ENCODE results near the gene FADS3. TPM values are rescaled to one million over a fixed set of nuclear protein-coding genes. Genes with fewer than 3 reads are reported as not detected.

Gene FADS3
- total and polyA plus RNA-seq, 2 donors (not counting 1 experiment from before 2014, with no cell fraction given), result 225 to 256 TPM

GRCh38 chr11:61832207-61832606 lies 59.1 kb downstream of the FADS3 start:
- Histone ChIP-seq H3K4me3 (ENCODE audit: control extremely low read depth in 1 of 5, extremely low read depth in 1 of 5, insufficient read depth in 1 of 5, low read depth in 2 of 5, low read length in 4 of 5) (no peak overlapping the region), H3K9ac (ENCODE audit: low read length) (no peak overlapping the region), H3K9me3 (ENCODE audit: control extremely low read depth in 1 of 3, control insufficient read depth in 2 of 3, insufficient read depth in 1 of 3, low read length in 2 of 3) (peaks cover 0 to 3% (median 0%) of the 10 kb centered on the region in 3 donors), H3K4me1 (ENCODE audit: control insufficient read depth in 2 of 2, insufficient read depth in 2 of 2, low read length in 2 of 2) (peaks cover 24 to 42% of the 10 kb centered on the region in 2 donors), H3K4me2 (replicated peaks; ENCODE audit: low read depth, low read length, poor library complexity, severe bottlenecking) (no peak overlapping the region), H3K27ac (ENCODE audit: low read length in 2 of 2) (no peak overlapping the region), H3K27me3 (replicated peaks in 1 of 4; ENCODE audit: control extremely low read depth in 1 of 4, control insufficient read depth in 3 of 4, insufficient read depth in 4 of 4, low read length in 3 of 4) (peaks cover 0 to 13% (median 2%) of the 10 kb centered on the region in 4 experiments), H3K79me2 (ENCODE audit: control insufficient read depth, insufficient read depth, low read length) (no peaks in the 10 kb centered on the region), H4K20me1 (ENCODE audit: control insufficient read depth, insufficient read depth, low read length, poor library complexity, severe bottlenecking) (no peaks in the 10 kb centered on the region), H3K36me3 (replicated peaks in 1 of 2; ENCODE audit: control extremely low read depth in 1 of 2, control insufficient read depth in 1 of 2, extremely low read depth in 1 of 2, insufficient read depth in 2 of 2, low read length in 1 of 2) (no peaks in the 10 kb centered on the region), H2AFZ (ENCODE audit: insufficient read depth, low read depth, low read length, poor library complexity, severe bottlenecking) (no peak overlapping the region)
- TF ChIP-seq EZH2 (IDR thresholded peaks at IDR 0.05; ENCODE audit: borderline replicate concordance, insufficient read depth, low read depth, low read length, poor library complexity, severe bottlenecking), result no peak
- no peak for TF ChIP-seq CTCF (IDR thresholded peaks at IDR 0.05)
- DNase-seq, result no peak
- 71% methylated on average over 4 of the region's 4 CpGs for WGBS (ENCODE audit: insufficient coverage)
- POLR2A ChIA-PET, result no interaction called here
- intact Hi-C loops (cut with micrococcal nuclease), result no loop called here
- no peak overlapping the region for H3K27ac Mint-ChIP-seq
- no peak for ATAC-seq (ENCODE audit: low read depth)
- no peak overlapping the region for H3K4me3 Mint-ChIP-seq
- H3K9me3 Mint-ChIP-seq (ENCODE audit: insufficient read depth), result no peaks in the 10 kb centered on the region
- CTCF ChIA-PET, result interaction anchor here (0.7 kb wide), 1 partner anchor 34 kb away, joined by 3 read pairs; no protein-coding TSS in a partner anchor
- H3K4me1 Mint-ChIP-seq, result peaks cover 37% of the 10 kb centered on the region
- no peaks in the 10 kb centered on the region for H3K27me3 Mint-ChIP-seq

- Histone ChIP-seq H3K27me3 (replicated peaks in 1 of 4; ENCODE audit: control extremely low read depth in 1 of 4, control insufficient read depth in 3 of 4, insufficient read depth in 4 of 4, low read length in 3 of 4) (peaks cover 0 to 13% (median 2%) of the 10 kb centered on the region in 4 experiments), H3K27ac (ENCODE audit: low read length in 2 of 2) (no peak overlapping the region), H2AFZ (ENCODE audit: insufficient read depth, low read depth, low read length, poor library complexity, severe bottlenecking) (no peak overlapping the region), H3K4me1 (ENCODE audit: control insufficient read depth in 2 of 2, insufficient read depth in 2 of 2, low read length in 2 of 2) (peaks cover 30 to 44% of the 10 kb centered on the region in 2 donors), H3K9ac (ENCODE audit: low read length) (no peak overlapping the region), H3K4me2 (replicated peaks; ENCODE audit: low read depth, low read length, poor library complexity, severe bottlenecking) (no peak overlapping the region), H4K20me1 (ENCODE audit: control insufficient read depth, insufficient read depth, low read length, poor library complexity, severe bottlenecking) (no peaks in the 10 kb centered on the region), H3K4me3 (ENCODE audit: control extremely low read depth in 1 of 5, extremely low read depth in 1 of 5, insufficient read depth in 1 of 5, low read depth in 2 of 5, low read length in 4 of 5) (no peak overlapping the region), H3K36me3 (replicated peaks in 1 of 2; ENCODE audit: control extremely low read depth in 1 of 2, control insufficient read depth in 1 of 2, extremely low read depth in 1 of 2, insufficient read depth in 2 of 2, low read length in 1 of 2) (no peaks in the 10 kb centered on the region), H3K79me2 (ENCODE audit: control insufficient read depth, insufficient read depth, low read length) (no peaks in the 10 kb centered on the region), H3K9me3 (ENCODE audit: control extremely low read depth in 1 of 3, control insufficient read depth in 2 of 3, insufficient read depth in 1 of 3, low read length in 2 of 3) (peaks cover 0 to 3% (median 0%) of the 10 kb centered on the region in 3 donors)
- Mint-ChIP-seq H3K4me3 (no peak overlapping the region), H3K27me3 (no peaks in the 10 kb centered on the region), H3K27ac (no peak overlapping the region), H3K9me3 (ENCODE audit: insufficient read depth) (no peaks in the 10 kb centered on the region), H3K4me1 (peaks cover 36% of the 10 kb centered on the region)
- DNase-seq (no peak), ATAC-seq (ENCODE audit: low read depth) (no peak)
- 39% methylated on average over 5 of the region's 8 CpGs for WGBS (ENCODE audit: insufficient coverage)
- CTCF ChIA-PET, result interaction anchor here (0.6 to 1.9 kb wide), 5 partner anchors 12 to 942 kb away, joined by 3 to 6 read pairs (median 3); no protein-coding TSS in a partner anchor
- no peak for TF ChIP-seq EZH2 (IDR thresholded peaks at IDR 0.05; ENCODE audit: borderline replicate concordance, insufficient read depth, low read depth, low read length, poor library complexity, severe bottlenecking)
- no peak for TF ChIP-seq CTCF (IDR thresholded peaks at IDR 0.05)
- POLR2A ChIA-PET, result interaction anchor here (1.7 kb wide), 1 partner anchor 15 kb away, joined by 4 read pairs; no protein-coding TSS in a partner anchor
- intact Hi-C loops (cut with micrococcal nuclease), result no loop called here
These were observed 60.9 kb downstream of the FADS3 start for GRCh38 chr11:61830237-61831105.
